SK-MEL-5 (cell line): ENCODE results near the gene PPEF1. TPM values are rescaled to one million over a fixed set of nuclear protein-coding genes. Genes with fewer than 3 reads are reported as not detected.
"Not testable (repeated sequence)": the region's sequence is repeated elsewhere in the genome, so short reads cannot be mapped to it uniquely, and the experiment has no call there.

Experiments used
- DNase-seq: peaks from one replicate; pipeline ENCODE4 v3.0.0-alpha.2; 2016; ENCODE audit warnings: low read depth, low spot score
- in situ Hi-C: cut with HindIII; loops from 2 replicates; pipeline ENCODE4 v1.10.0; 2016; ENCODE audit warnings: low sequenced_read_pairs, high pct_unique_total_duplicates, low pct_unique_long_range_greater_than_20kb
- total RNA-seq: library from RNA; depleted of rRNA; stranded (reverse); fragments of >200 nt; shearing (Covaris generic); gene quantifications from 2 replicates; pipeline ENCODE4 v1.2.3, GENCODE V29; 2014

Gene PPEF1
- total RNA-seq, 1 experiment from 2014 or later = 5.0 TPM

DNA sequence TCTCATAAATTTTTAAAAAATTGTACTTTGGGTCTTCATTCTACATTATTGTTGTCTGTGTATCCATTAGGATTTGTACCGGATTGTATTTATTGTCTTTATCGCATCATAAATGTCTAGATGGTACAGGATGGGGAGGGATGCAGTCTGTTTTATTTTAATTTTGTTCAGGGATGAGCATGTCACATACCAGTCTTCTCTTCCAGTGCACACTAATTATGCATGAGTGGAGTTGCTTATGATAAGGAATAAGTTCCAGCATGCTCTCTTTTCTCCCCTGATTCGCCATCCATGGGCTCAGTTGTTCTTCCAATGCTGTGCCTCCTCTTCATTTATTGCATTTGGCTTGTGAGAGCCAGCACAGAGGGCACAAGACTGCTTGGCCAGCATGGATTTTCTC is 54.3 kb downstream of the PPEF1 start:
- DNase-seq = no peak
- in situ Hi-C loops = no loop called here

DNA sequence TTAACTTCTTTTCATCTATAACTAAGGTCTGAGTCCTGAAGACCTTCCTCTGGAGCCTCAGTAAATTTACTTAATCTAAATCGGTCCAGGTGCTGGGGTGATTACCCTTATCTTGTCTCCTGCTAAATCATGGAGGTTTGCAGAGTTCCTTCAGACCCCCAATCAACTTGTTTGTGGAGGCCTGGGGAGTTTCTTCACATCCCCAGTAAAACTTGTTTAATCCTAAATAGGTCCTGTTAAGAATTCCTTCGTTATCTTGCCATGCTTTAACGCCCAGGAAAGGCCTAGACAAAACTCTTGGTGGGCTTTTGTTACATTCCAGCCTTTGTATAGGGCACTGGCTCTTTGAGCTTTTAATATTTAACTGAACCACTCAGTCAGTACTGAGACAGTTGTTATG is 55.7 kb downstream of the PPEF1 start:
- in situ Hi-C loops, DNase-seq: not testable (repeated sequence)

GRCh38 chrX:18769364-18769763 is 61.9 kb downstream of the PPEF1 start:
- in situ Hi-C loops = no loop called here
- DNase-seq = no peak

- in situ Hi-C loops = no loop called here
- DNase-seq = no peak
Measured at GRCh38 chrX:18769812-18770573, 62.5 kb downstream of the PPEF1 start.

DNA sequence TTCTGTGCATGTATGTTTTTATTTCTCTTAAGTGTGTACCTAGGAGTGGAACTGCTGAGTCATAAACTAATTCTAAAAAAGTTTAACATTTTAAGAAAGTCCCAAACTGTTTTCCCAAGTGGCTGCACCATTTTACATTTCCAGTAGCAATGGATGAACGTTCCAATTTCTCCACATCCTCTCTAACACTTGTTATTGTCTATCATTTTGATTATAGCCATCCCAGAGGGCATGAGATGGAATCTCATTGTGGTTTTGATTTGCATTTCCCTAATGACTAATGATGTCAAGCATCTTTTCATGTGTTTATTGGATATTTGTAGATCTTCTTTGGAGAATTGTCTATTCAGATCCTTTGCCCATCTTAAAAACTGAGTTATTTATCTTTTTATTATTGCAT is 82.5 kb downstream of the PPEF1 start:
- in situ Hi-C loops = no loop called here
- no peak for DNase-seq

DNA sequence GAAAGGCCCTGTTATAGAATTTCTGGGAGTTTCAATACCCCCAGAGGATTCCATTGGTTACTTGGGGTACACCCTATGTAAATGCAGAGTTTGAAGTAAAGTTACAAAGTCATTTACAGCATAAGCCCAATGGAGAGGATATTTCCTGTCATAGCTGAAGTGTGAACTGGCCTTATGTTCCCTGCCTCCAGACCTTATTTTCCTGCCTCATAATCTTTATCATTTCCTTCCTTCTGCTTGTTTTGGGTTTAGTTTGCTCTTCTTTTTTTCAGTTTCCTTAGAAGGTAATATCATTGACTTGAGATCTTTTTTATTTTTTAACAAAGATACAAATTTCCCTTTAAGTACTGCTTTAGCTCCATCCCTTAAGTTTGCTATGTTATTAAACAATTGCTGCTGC is 85.4 kb downstream of the PPEF1 start:
- in situ Hi-C loops = no loop called here
- no peak for DNase-seq

DNA sequence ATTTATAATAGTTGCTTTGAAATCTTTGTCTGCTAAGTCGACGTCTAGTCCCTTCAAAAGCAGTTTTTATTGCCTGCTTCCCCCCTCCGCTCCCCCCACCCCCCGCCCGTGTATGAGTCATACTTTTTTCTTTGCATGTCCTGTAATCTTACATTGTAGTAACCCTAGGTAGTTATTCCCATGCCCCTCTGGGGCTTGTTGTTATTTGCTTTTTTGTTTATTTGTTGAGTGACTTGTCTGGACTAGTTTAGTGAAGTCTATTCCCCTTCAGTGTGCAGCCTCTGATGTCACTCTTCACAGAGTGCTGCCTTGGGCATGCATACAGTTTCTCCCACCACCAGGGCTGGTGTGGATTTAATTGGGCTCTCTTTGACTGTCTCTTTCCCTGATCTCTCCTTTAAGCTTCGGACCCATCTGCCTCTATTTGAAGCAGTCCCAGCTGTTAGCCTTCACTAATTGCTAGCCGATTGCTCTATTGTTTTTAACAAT is 86.2 kb downstream of the PPEF1 start:
- DNase-seq = peak; percentile 43
- in situ Hi-C loops = no loop called here

- no peak for DNase-seq
- in situ Hi-C loops = no loop called here
Measured at GRCh38 chrX:18797141-18797540, 89.7 kb downstream of the PPEF1 start.

- no peak for DNase-seq
- in situ Hi-C loops = no loop called here
Measured at GRCh38 chrX:18799911-18800310, 92.5 kb downstream of the PPEF1 start.

GRCh38 chrX:18809641-18810040 is 102.2 kb downstream of the PPEF1 start:
- DNase-seq = peak; percentile 78
- in situ Hi-C loops = no loop called here

GRCh38 chrX:18810416-18810815 is 103.0 kb downstream of the PPEF1 start:
- in situ Hi-C loops = no loop called here
- DNase-seq = peak; percentile 71

GRCh38 chrX:18825375-18825774 is 117.9 kb downstream of the PPEF1 start:
- in situ Hi-C loops = no loop called here
- DNase-seq = peak; percentile 47

DNA sequence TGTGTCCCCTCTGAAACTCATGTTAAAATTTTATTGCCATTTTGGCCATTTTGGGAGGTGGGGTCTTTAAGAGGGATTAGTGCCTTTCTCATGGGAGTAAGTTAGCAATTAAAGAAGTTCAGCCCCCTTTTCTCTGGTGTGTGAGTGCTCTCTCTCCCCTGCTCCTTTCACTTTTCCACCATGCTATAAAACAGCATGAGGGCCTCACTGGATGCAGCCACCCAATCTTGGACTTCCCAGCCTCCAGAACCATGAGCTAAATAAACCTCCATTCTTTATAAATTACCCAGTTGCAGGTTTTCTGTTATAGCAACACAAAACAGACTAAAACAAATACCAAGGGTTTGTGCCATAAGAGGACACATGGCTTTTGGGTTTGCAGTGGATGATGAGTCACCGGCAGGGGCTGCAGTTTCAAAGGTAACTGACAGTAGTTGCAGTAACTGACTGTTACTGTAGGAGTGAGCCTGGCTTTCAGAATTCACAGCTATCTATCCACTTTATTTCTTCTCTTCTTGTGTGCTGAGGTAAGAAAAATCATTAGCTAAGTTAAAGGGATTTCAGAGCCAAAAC is 121.5 kb downstream of the PPEF1 start:
- DNase-seq = peak; percentile 19
- in situ Hi-C loops = no loop called here

DNA sequence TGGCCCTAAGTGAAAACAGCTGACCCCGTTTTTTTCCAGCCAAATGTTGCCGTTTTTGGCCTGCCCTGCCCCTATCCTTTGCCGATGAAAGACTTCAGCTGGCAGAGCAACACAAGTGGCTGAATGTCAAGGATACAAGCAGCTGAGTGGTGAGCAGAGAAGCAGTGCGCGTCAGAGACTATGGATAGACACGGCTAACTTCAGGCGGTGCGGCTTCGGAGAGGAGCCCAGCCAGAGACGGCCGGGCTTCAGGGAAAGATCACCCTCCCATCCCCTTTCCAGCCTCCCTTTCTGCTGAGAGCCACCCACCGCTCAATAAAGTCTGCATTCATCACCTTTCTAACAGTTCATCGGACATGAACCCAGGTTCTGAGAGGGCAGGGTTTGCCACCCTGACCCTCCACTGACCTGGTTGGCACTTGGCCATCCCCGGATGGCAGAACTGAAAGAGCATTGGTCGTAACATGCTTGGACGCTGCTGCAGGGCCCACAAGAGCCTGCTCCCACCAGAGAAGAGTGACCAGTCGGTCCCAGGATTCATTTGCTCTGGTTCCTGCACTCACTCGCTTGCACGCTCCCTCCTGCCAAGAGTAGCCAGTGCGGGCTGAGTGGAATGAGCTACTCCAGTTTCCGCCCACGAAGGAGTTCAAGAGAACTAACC is 125.8 kb downstream of the PPEF1 start:
- in situ Hi-C loops = no loop called here
- no peak for DNase-seq

DNA sequence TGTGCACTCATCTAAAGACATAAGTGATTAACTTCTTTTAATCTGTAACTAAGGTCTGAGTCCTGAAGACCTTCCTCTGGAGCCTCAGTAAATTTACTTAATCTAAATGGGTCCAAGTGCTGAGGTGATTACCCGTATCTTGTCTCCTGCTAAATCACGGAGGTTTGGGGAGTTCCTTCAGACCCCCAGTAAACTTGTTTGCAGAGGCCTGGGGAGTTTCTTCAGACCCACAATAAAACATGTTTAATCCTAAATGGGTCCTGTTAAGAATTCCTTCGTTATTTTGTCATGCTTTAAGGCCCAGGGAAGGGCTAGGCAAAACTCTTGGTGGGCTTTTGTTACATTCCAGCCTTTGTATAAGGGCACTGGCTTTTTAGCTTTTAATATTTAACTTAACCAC is 140.5 kb downstream of the PPEF1 start:
- not testable (repeated sequence) for DNase-seq

GRCh38 chrX:18855919-18856644 is 148.6 kb downstream of the PPEF1 start:
- in situ Hi-C loops = no loop called here
- DNase-seq = peak; percentile 95

More for the DNA sequence above, 140.5 kb downstream of the PPEF1 start:
- in situ Hi-C loops = not testable (repeated sequence)

DNA sequence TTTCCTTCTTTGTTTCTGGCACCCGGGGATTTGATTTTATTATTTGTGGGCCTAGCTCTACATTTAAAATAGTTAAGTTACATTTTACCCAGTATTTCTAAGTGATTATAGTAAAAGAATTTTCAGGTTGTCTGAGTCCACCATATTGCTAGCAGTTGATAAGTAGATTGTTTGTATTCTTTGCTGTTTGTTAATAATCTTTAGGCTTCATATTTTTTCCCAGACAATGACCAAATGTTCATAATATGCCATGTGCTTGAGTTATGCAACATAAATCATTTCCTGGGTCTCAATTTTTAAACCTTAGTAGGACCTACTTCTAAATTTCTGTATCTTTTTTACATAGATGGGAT is 149.2 kb downstream of the PPEF1 start:
- in situ Hi-C loops = no loop called here

GRCh38 chrX:18861511-18861910 is 154.1 kb downstream of the PPEF1 start:
- in situ Hi-C loops = no loop called here

More for the DNA sequence above, 149.2 kb downstream of the PPEF1 start:
- no peak for DNase-seq

More at GRCh38 chrX:18861511-18861910, 154.1 kb downstream of the PPEF1 start:
- no peak for DNase-seq
